Measurements from ENCODE around the gene RAB15. TPM values are rescaled to one million over a fixed set of nuclear protein-coding genes. Genes with fewer than 3 reads are reported as not detected.

The RAB15 gene
- total and polyA plus RNA-seq, 9 of the 15 experiments (the other 6 are each of a cell fraction or from before 2014, with no cell fraction given) = 0.09 to 0.30 (median 0.16) TPM; not detected in 2

DNA sequence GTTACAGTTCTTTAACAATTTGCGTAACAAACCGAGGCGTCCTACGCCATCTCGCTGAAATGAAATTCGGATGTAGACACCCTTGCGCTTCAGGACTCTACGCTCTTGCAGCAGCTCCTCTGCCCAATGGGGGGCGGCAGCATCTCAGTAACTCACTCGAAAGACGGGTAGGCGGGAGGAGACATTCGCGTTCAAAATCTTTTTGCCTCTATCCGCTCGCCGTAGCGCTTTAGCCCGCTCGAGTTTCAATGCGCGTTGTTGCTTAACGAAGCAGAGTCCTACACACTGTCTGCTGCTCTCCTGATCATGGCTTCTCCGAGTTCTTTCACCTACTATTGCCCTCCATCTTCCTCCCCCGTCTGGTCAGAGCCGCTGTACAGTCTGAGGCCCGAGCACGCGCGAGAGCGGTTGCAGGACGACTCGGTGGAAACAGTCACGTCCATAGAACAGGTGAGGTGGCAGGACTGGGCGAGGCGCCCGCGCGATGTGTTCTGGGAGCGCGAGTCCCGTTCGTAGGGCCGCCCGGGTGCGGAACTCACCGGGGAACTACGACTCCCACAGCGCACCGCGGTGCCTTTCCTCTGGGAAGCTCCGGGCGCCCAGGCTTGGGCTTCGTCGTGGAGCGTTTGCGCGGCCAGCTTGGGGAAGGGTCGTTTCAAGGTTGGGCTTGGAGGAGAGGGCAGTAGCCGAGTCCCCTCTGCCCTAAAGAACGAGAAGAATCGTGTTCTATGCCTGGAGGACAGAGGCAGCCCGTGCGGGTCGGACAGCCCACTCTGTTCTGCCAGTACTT is 14.7 kb upstream of the RAB15 start, which contains the start of gene FNTB (continued):
- TF ChIP-seq VEZF1 (CRISPR knock-in tag; IDR thresholded peaks at IDR 0.05) (peak; percentile 54), ZNF197 (CRISPR knock-in tag; IDR thresholded peaks at IDR 0.05; ENCODE audit: low read depth) (no peak), LCOR (CRISPR knock-in tag; IDR thresholded peaks at IDR 0.05) (peak; percentile 76), ETS2 (tag; IDR thresholded peaks at IDR 0.05; ENCODE audit: borderline replicate concordance, poor library complexity, severe bottlenecking) (no peak), MYBL2 (IDR thresholded peaks at IDR 0.05; ENCODE audit: low read depth) (0 out of 2 replicates have a peak, but pooled peaks have one; percentile 28), MYBL2 (CRISPR knock-in tag; IDR thresholded peaks at IDR 0.05; ENCODE audit: borderline replicate concordance) (no peak), PML (IDR thresholded peaks at IDR 0.05; ENCODE audit: low read length) (no peak), NCOA4 (IDR thresholded peaks at IDR 0.05; ENCODE audit: partially characterized antibody) (no peak), YY1 (IDR thresholded peaks at IDR 0.05; ENCODE audit: borderline replicate concordance in 1 of 3, control insufficient read depth in 1 of 3, extremely low read depth in 1 of 3, insufficient read depth in 3 of 3, insufficient read length in 1 of 3, insufficient replicate concordance in 2 of 3, low read depth in 1 of 3, low read length in 2 of 3) (peak in 2 of 3 experiments; percentile 20 to 40), POLR2B (IDR thresholded peaks at IDR 0.05; ENCODE audit: low read depth, partially characterized antibody) (peak; percentile 61)
- TF ChIP-seq, protein P1, sequence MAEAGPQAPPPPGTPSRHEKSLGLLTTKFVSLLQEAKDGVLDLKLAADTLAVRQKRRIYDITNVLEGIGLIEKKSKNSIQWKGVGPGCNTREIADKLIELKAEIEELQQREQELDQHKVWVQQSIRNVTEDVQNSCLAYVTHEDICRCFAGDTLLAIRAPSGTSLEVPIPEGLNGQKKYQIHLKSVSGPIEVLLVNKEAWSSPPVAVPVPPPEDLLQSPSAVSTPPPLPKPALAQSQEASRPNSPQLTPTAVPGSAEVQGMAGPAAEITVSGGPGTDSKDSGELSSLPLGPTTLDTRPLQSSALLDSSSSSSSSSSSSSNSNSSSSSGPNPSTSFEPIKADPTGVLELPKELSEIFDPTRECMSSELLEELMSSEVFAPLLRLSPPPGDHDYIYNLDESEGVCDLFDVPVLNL (CRISPR knock-in tag; IDR thresholded peaks at IDR 0.05; ENCODE audit: low read depth) = peak; percentile 80; the same call in 1 of the 2 replicates
- TF ChIP-seq, protein P2, sequence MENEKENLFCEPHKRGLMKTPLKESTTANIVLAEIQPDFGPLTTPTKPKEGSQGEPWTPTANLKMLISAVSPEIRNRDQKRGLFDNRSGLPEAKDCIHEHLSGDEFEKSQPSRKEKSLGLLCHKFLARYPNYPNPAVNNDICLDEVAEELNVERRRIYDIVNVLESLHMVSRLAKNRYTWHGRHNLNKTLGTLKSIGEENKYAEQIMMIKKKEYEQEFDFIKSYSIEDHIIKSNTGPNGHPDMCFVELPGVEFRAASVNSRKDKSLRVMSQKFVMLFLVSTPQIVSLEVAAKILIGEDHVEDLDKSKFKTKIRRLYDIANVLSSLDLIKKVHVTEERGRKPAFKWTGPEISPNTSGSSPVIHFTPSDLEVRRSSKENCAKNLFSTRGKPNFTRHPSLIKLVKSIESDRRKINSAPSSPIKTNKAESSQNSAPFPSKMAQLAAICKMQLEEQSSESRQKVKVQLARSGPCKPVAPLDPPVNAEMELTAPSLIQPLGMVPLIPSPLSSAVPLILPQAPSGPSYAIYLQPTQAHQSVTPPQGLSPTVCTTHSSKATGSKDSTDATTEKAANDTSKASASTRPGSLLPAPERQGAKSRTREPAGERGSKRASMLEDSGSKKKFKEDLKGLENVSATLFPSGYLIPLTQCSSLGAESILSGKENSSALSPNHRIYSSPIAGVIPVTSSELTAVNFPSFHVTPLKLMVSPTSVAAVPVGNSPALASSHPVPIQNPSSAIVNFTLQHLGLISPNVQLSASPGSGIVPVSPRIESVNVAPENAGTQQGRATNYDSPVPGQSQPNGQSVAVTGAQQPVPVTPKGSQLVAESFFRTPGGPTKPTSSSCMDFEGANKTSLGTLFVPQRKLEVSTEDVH (IDR thresholded peaks at IDR 0.05; ENCODE audit: low read depth, partially characterized antibody) = peak; percentile 28
